Fibroblast of the aortic adventitia (primary cell): Measurements from ENCODE around the gene SLX9. TPM values are rescaled to one million over a fixed set of nuclear protein-coding genes. Genes with fewer than 3 reads are reported as not detected.

Experiments
- DNase-seq: peaks from one replicate; pipeline ENCODE4 v3.0.0-alpha.2; 2010; ENCODE audit warnings: low read depth
- H3K4me3 ChIP-seq: 2 replicates; pipeline ENCODE4 v1.5.1; 2011; ENCODE audit warnings: low read depth, mild to moderate bottlenecking, control low read depth, low read length, moderate library complexity
- total RNA-seq: library from RNA; depleted of rRNA; stranded (reverse); fragments of >200 nt; gene quantifications from 2 replicates; pipeline ENCODE4 v1.2.3, GENCODE V29; 2012; ENCODE audit warnings: low replicate concordance
- TF ChIP-seq, protein P1 (sequence below): IDR thresholded peaks from 2 replicates; pipeline ENCODE4 v1.5.1; 2011; ENCODE audit warnings: mild to moderate bottlenecking, low read length, control low read depth, inconsistent platforms; ENCODE audit not compliant: insufficient read depth

Gene SLX9
- total RNA-seq, 1 donor, result 6.0 TPM

DNA sequence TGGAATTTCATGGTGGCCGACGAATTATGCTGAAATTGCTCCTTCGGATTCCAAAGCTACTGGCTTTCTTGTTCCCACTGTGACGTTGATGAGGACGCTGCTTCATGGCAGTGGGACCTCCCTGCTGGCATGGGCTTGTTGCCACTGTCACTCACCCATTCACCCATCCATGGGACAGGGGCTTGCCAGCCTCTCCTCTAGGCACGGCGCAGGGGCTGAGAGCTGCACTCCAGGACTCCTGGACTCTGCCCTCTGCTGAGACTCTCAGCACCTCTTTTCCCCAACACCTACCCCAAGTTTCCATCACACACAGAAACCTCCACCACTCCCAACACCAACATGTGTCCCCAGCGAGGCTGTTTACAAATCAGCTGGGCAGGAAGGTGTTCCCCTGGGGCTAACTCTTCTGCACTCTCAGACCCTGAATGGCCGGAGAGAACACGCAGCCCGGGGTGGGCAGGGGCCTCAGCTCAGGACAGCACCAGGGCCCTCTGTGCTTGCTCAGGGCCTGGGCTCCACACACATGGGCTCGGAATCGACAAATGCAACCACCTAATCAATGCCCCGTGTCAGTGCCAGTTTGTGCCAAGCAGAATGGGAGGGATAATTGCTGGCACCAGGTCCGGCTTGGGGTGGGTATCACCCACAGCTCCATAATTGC lies 22.3 kb upstream of the SLX9 start:
- no peak for DNase-seq
- H3K4me3 ChIP-seq, result no peak overlapping the region
- TF ChIP-seq, protein P1, sequence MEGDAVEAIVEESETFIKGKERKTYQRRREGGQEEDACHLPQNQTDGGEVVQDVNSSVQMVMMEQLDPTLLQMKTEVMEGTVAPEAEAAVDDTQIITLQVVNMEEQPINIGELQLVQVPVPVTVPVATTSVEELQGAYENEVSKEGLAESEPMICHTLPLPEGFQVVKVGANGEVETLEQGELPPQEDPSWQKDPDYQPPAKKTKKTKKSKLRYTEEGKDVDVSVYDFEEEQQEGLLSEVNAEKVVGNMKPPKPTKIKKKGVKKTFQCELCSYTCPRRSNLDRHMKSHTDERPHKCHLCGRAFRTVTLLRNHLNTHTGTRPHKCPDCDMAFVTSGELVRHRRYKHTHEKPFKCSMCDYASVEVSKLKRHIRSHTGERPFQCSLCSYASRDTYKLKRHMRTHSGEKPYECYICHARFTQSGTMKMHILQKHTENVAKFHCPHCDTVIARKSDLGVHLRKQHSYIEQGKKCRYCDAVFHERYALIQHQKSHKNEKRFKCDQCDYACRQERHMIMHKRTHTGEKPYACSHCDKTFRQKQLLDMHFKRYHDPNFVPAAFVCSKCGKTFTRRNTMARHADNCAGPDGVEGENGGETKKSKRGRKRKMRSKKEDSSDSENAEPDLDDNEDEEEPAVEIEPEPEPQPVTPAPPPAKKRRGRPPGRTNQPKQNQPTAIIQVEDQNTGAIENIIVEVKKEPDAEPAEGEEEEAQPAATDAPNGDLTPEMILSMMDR, result no peak

DNA sequence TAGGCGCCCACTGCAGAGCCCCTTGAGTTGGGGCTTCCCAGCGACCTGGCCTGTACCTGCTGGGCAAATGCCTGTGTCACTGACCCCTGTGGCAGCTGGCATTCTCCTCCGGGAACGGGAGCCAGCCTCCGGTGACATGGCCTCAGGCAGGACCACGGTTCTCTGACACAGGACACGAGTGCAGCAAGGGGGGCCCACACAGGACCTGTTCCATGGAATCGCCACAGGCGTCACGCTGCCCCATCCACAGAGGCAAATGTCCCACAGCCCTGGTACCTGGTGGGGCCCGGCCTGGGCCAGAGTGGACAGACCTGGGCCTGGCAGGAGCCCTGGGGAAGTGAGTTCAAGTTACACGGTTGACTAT lies 21.7 kb upstream of the SLX9 start:
- H3K4me3 ChIP-seq, result no peak overlapping the region
- TF ChIP-seq, protein P1, result no peak
- no peak for DNase-seq

DNA sequence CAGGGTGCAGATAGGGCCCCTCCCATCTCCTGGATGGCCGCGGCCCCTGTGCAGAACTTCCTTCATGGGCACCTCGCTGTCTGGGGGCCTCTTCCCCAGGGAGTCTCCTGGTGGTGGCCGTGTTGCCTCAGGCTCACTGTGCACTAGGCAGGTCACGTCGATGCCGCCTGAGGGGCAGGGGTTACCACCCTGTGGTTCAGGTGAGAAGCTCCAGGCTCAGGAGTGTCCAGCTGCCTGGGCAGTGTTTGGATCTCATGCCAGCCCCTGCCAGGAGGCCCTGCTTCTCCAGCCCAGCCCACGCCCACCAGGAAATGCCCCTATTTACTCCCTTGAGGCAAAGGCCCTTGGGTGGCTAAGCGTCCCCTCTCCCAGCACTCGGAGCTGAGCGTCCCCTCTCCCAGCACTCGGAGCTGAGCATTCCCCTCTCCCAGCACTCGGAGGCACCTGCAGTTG lies 21.2 kb upstream of the SLX9 start:
- DNase-seq, result no peak
- no peak overlapping the region for H3K4me3 ChIP-seq
- TF ChIP-seq, protein P1, result no peak

DNA sequence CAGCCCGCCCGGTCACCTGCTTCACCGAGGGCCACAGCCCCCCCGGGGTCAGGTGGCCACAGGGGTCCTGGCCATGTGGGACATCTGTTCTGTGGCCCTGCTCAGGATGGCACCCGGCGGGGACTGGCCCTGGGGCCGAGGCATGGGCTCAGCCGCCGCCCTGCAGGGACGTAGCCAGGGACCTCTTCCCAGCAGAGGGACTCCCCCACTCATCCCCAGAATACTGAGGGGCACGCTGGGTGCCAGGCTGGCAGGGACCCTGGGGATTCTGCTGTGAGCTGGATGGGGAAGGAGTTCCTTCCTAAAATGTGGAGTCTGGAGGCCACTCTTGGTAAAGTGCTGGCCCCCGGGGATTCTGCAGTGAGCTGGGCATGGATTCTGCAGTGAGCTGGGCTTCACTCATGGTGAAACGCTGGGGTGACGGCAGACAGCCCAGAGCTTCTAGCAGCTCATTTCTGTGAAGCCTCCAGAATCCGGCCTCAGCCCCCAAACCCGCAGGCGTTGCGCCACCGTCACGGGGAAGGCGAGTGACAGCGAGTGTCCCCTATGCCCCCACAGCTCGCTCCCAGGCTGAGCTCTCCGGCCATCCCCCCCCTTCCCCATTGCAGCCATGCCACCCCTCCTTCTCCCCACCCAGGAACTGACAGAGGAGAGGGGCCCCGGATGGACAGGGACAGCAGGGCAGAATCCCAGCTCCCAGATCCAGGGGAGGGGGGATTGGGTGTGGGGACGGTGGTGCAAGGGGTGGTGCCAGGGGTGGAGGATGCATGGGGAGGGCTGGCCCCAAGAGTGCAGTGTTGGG lies 20.5 kb upstream of the SLX9 start:
- TF ChIP-seq, protein P1, result no peak
- DNase-seq, result no peak
- H3K4me3 ChIP-seq, result no peak overlapping the region

DNA sequence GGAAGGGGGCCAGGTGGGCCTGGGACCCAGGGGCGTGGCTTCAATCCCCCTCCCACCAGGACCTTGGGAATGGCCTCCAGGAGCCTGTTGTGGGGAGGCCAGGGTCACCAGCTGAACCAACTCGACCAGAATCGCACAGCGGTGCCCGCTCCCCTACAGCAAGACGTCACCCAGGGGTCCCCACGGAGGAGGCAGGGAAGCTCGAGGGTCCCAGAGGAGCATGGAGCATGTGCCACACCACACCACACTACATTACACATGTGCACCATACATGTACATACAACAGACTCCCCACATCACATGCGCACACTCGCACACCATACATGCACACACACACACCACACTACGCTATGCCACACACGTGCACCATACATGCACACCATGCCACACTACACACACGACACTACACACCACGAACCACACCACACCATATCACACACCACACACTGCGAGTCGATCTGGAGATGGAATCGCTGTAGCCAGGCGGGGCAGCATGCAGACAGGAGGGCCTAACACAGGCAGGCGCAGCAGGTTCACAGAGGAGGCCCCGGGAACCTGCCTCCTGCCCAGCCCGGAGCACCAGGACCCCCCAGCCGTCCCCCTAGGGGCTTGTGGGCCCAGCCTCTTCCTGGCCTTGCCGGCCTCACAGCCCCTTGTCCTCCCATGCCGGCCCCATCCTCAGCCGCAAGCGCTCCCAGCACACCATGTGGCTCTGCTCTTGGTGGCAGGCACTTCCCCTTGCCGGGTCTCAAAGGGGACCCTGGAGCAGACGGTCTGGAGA lies 19.7 kb upstream of the SLX9 start:
- TF ChIP-seq, protein P1, result no peak
- DNase-seq, result no peak

DNA sequence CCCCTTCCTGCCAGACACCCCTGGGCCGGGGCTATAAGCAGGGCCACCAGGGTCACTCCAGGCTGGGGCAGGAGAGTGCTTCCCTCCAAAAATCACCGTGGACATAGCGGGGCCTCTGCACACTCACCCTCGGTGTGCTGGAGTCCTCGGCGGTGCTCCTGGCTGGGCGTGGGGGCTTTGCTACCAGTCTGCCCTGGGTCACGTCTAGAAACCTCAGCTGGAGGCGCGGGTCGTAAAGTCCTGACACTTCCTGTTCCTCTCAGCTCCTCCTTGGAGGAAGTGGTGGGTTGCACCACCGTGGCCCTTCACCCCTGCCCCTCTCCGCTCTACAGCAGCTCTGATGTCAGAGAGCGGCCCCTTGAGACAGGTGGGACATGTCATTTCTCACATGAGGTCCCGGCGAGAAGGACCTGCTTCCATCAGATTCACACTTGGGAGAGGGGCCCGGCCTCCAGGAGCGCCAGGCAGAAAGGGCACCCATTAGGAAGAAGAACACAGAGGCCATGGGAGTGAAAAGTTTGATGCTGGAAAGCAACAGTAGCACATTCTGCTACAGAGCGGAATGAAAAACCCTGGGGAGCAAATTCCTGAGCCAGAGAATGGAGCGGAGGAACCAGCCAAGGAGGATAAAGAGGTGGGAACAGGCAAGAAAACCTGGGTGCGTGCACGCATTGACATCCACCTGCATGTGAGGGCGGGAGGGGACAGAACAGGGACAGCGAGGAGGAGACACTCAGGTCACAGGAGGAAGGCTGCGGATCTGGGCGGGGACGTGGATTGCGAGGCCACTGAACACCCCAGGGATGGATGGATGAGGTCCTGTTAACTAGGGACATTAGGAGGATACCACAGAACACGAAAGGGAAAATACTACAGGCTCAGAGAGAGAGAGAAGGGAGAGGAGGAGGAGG lies 18.9 kb upstream of the SLX9 start, which contains the start of gene ITGB2:
Gene ITGB2 (minus strand): TSS at position 206 of the 911 bp plus-strand sequence. CDS start 10,117 bp downstream, outside the sequence.
- H3K4me3 ChIP-seq, result no peak within 1 kb of the TSS
- TF ChIP-seq, protein P1, result no peak
- no peak for DNase-seq

More for the DNA sequence above, 19.7 kb upstream of the SLX9 start:
- no peak overlapping the region for H3K4me3 ChIP-seq
